Stimulated activated CD8-positive, alpha-beta memory T cell treated with anti-CD3 and anti-CD28 coated beads, Interleukin-7, amount 100 ng/mL, for 1 hour (primary cell): ENCODE results near the gene BCKDHB.

Source experiments
- DNase-seq, 2 donors: peaks; one replicate each; pipeline ENCODE4 v3.0.0-alpha.2; 2020; ENCODE audit warnings: low read depth in 2 of 2

Gene BCKDHB

DNA sequence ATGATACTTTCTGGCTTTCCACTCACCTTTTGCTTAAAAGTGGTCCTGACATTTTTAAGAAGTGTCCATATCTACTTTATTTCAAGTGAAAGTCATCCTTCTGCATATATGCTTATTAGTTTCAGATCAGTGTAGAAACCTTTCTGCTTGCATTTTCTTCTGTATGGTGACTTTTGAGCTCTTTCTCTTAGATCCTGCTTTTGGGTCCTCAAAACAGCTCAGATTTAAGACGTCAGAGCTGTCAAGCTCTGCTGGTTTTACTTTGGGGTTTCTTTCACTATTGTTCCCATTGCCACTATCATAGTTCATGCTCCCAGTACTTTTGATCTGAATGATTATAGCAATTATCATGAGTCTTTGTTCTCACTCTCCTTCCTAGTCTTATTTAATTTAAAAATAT, 41.7 kb downstream of the BCKDHB start:
- DNase-seq: no peak

DNA sequence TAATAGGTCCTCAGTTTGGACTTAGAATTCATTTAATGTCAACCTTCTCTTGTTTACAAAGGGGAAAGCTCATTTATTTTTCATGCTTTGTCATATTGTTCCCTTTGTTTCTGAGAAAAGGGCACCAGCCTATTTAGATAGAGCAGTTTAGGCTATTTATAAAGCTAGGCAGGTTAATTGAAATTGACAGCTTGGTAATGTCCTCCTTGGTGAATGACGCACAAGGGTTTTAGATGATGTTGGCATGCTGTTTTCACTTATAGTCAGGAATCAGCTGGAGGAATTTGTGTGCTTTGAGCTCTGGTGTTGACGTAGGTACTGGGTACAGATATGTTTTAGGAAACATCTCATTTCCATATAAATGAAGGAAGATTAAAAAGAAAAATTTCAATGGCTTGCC, 45.2 kb downstream of the BCKDHB start:
- no peak for DNase-seq

DNA sequence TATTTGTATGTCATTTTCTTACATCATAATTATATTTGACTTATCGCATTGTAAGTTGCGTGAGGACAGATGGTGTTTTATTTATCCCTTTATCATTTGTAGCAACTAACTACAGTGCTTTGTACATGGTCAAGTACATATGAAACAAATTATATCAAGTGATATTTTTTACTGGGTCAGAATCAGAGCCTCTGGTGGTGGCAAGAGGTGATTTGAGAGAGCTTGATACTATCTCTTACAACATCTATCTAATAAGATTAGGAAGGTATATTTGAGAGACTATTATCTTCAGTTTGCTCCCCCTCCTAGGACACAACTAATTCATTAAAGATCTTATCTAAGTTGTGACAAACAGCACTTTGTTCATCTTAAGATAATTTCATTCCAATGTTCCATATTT, 47.7 kb downstream of the BCKDHB start:
- no peak for DNase-seq

DNA sequence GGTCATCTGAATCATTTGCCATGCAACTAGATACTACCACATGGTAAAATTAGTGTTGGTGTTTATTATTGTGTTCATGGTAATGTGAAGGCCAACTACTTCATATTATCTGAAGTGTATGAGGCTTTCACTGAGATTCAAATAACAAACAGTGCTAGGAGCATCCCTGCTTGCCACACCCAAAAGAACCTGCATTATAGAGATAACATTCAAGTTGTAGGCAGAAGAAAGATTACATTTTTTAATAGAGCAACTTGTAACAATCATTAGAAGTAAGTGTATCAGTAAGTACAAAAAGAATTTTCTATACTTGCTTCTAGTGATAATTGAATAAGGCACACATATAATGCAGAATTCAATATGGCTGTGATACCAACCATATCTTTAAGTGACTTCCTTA, 49.8 kb downstream of the BCKDHB start:
- DNase-seq: no peak

DNA sequence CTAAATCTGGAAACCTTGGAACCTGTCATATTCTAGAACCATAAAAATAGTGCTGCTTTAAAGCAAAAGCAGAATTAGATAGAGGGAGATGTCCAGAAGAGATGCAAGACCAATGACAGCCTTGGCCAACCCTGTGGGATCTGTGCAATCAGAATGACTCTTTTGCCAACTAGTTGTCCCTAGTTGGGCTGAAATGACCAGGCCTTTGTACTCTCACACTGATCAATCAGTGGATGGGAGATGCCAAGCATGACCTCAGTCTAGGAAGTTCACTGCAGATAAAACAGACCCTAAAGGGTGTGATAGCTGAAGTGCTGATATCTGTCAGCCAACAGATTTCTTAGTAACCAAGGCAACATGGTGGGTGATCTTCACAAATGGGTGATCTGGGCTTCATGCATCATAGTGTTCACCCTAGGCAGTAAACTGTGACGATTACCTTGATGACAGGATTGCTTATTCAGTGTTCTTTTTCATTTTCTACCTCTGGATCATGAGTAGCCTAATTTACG, 52.1 kb downstream of the BCKDHB start:
- DNase-seq: no peak

DNA sequence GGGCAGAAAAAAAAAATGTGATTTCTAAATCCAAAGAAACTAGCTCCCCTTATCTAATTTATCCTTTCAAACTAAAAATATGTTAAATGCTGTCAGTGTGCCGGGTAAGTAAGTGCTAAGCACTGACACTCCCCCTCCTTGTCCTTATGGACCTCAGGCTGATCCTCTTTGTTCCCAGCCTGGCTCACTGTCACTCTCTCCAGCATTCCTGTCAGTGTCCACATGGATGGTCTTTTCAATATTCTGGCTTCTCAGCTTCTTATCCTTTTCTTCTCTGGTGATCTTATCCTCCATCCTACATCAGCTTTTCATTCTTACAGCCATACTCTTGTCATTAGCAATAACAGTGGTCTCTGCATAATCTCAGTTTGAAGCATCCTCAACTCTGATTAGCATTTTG, 55.0 kb downstream of the BCKDHB start:
- no peak for DNase-seq

DNA sequence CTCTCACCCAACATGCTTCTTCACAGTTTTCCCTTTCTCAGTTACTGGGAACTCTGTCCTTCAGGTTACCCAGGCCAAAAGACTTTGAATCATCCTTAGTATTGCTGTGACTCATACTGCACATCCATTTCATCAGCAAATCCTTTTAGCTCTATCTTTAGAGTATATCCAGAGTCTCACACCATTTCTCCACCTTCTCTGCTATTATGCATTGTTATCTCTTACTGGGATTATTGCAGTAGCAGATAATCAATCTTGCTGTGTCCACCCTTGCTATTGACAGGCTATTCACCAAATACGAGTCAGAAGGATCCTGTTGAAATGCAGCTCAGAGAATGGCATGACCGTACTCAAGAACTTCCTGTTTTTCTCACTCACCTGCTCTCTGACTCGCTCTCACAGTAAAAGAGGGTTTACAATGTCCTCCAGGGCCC, 57.3 kb downstream of the BCKDHB start:
- no peak for DNase-seq

DNA sequence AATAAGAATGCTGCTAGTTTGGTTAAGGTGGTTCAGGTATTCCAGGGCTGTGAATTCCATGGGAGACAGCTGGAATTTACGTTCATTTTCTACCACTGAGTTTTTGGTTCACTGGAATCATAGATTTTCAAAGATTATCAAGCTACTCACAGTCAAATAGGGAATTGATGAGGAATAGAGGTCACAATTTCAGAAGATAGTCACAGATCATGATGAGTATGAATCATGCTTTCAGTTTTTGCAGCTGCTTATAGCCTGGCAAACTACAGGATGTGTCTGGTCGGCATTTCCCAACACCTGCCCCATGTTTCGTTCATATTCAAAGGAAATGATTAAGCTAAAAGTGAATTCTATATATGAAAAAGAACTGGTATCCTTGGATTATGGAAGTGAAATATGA, 58.7 kb downstream of the BCKDHB start:
- DNase-seq: no peak

DNA sequence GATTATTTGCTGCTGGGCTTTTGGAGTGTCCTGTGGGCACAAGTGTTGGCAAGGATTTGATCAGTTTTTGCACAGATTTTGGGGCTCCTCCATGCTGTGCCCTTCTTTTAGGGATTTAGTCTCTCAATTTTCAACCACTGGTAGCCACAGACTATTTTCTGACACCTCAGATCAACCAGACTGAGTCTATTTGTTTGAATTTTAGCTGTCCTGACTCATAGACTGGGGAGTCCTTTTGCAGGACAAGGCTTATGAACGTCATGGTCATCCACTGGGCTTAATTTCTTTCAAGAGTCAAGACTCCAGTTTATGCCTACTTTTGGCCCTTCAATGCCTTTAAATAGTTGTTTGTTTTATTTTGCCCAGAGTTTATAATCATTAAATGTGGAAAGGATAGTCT, 59.3 kb downstream of the BCKDHB start:
- no peak for DNase-seq

DNA sequence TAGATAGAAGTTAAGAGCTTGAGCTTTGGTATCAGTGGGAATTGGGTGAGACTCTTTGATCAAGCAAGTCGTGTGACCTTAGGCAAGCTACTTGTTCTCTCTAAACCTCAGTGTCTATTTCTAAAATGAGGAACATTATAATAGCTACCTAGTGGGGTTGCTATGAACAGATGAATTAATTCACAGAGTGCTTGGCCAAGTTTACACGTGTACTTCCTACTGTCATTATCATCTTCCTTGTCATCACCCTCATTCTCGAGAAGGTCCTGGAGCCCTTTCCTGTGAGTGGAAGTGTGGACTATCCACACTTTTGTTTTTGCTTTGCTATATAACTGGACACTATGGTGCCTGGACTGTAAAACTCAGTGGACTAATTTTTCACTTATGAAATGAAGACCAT, 64.0 kb downstream of the BCKDHB start:
- no peak for DNase-seq

DNA sequence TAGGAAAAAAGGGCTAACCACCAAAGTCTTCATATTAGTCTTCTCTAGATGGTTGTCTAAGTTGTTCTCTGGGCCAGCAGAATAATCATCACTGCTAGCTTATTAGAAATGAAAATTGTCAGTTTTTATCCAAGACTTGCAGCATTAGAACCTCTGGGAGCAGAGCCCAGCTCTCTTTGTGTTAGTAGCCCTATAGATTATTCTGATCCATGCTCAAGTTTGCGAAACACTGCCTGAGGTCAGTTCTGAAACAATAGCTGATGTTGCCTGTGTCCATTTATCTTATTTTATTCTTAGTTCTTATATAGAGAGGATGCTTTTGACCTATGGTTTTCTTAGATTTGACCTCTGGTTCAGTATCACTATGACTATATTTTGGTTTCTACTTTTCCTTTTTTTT, 66.9 kb downstream of the BCKDHB start:
- DNase-seq: no peak

DNA sequence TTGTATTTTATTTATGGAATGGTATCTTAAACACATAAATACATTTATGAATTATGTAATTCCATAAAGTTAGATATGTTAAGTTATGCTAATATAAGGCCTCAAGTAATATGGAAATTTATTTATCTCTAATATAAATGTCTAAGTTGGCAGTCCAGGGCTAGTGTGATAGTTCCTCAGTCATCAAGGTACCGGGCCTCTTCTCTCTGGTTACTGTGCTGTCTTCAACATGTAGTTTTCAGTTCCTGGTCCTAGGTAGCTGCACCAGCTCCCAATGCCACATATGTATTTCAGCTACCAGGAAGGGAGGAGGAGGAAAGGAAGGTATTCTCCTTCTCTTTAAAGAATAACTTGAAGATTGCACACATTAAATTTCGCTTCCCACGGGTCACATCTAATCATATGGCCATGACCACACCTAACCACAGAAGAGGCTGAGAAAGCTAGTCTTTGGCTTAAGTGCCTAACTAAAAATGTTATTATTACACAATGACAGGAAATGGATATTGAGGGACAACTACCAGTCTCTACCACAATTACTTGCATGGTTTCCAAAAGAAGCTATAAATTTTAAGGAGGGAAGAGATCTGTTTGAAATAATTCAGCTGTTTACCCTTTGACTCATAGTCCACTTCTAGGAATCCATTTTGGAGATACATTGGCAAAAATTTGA, 68.6 kb downstream of the BCKDHB start:
- DNase-seq: no peak

DNA sequence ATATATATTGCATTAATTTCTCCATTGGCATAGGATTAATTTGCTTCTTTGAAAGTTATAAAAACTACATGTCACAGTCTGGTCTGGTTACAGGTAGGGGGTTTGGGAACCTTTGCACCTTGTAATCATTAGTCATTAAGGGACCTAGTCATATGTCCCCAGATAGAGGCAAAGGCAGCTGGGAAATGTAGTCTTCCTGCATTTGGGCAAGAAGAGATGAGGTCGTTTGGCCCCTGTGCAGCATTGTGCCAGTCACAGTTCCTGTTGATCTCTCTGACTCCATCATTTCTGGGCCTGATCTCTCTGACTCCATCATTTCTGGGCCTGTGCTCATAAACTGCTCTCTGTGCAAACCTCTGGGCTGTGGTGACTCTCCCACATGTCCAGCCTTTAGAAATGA, 73.2 kb downstream of the BCKDHB start:
- DNase-seq: no peak

DNA sequence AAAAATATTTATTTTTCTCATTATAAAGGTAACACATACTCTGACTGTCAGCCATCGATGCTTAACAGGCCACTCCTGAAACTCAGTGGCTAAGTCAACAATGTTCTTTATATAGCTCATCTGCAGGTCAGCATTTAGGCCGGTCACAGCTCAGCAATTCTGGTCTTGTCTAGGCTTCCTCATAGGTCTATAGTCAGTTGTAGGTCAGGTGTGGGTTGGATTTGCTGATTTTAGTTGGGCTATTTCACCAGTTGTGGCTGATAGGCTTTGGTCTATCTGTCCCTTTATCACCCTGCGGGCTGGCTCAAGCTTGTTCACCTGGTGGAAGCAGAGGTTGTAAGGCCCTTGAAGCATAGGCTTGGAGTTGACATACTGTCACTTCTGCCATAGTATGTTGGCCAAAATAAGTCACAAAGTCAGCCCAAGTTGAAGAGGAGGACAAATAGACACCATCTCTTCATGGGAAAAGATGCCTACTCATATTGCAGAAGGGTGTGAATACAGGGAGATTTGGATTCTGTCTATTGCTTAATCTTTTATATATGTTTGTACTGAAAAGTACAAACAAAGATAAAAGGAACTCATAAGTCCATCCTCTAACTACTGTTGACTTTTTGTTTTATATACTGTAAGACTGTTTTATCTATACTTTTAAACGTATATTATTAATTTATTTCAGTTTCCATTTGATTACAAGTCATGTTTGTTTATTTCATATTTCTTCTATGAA, 75.0 kb downstream of the BCKDHB start:
- DNase-seq: no peak

DNA sequence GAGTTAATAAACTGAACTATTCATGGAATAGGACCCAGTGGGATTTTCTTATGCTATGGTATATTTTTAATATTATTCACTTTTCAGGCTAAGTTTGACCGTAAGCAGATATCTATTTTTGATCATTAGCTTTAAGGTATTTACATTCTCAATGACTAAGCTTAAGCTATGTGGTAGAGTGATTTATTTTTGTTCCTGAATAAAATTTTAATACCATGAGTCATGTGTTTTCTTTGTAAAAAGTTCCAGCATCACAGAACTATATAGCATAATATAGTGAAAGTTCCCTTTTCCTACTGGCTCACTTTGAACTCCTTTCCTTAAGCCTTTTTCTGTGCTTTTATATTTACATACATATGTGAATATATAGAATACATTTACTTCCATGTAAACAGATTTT, 75.8 kb downstream of the BCKDHB start:
- no peak for DNase-seq

DNA sequence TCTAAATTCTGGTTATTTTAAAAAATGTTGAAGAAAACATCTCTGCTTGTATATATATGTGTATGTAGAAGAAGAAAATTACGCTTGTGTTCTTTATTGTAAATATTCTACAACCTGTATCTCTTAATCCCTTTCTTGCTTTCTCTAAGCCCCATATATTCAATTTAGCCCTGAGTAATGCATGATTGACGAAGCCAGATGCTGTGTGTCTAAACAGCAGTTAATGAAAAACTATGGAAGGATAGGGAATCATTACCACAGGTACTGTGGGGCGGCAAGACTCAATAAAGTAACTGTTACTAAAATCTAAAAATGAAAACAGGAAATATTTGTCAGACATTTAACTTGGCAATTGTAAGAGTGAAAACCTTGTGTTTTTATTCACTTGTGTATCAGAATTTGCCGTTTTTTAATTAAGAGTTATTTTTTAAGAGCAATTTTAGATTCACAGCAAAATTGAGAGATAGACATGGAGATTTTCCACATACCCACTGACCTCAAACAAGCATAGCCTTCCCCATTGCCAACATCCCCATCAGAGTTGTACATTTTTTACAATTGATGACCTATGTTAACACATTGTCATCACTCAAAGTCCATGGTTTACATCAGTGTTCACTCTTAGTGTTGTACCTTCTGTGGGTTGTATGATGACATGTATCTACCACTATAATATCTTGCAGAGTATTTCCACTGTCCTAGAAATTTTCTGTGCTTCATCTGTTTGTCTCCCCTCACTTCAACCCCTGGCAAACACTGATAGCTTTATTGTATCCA, 76.7 kb downstream of the BCKDHB start:
- no peak for DNase-seq

DNA sequence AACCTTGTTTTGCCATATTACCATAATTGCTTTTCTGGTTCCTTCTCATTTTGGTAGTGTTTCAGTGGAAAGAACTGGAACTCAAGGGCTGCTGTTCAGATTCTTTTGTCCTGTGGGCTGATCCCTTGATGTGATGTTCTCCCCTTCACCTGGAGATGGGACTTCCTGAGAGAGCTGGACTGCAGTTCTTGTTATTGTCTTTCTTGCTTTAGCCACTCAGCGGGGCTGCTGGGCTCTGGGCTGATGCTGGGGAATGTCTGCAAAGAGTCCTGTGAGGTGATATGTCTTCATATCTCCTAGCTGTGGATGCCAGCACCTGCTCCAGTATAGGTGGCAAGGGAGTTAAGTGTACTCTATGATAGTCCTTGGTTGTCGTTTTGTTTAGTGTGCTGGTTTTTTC, 79.0 kb downstream of the BCKDHB start:
- no peak for DNase-seq

DNA sequence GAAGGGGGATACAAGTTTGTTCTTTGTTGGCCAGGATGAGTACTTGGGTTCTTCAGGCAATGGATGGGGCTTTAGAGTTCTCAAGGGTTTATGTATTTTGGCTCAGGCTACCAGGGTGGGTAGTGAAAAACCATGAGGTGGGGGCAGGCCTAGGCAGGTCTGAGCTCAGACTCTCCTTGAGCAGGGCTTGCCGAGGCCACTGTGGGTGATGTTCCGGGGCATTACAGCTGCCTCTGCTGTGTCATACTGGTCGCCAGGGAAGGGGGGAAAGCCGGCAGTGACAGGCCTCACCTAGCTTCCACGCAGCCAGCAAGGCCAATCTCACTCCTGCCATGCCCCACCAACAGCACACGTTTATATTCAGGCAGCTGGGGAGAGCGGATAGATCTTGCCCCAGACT, 79.6 kb downstream of the BCKDHB start:
- no peak for DNase-seq

DNA sequence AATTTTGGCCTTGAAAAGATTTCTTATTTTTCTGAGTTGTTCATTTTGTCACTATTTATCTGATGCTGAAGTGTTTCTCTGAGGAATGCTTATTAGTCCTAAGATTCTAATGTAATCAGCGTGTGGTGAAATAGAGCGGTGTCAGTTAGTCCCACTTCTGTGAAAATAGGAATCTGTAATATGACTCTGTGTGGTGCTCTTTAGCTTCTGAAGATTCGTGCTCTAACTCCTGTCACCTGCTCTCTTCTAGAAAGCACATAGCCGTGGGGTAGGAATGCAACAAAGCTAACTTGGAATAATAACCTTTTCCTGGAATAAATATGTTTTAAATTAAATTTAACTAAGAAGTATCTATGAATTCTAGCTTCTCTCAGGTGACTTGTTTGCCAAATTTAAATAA, 90.4 kb downstream of the BCKDHB start:
- no peak for DNase-seq

DNA sequence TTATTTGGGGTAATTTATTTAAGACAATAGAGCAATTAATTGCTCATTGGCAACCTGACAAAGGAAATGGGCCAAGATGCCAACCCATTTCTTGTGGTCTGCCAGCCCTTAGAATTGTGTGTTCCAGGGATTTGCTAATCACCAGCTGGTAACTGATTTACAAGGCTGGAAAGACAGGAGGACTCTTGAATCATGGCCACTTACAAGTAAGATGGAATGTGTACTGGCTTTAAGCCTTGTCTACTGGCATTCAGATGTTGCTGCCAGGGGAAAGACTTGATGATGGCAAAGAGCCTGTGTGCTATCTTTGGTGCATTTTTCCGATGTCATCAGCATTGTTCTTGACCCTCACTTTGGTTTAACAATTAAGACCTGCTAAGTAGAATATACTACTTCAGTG, 91.0 kb downstream of the BCKDHB start:
- no peak for DNase-seq

DNA sequence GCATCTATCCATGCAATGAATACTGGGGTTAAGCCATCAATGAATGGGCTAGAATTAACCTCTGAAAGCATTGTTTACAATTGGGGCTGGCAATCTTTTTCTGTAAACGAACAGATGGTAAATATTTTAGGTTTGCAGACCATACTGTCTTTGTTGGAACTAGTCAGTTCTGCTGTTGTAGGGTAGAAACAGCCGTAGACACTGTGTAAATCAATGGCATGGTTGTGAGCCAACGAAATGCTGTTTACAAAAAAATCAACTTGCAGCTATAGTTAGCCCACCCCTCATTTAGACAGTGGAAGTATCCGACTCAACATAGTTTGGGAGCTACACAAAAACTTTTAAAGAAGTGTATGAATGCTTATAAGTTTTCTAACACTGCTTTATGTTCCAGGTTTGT, 91.5 kb downstream of the BCKDHB start:
- DNase-seq: no peak

DNA sequence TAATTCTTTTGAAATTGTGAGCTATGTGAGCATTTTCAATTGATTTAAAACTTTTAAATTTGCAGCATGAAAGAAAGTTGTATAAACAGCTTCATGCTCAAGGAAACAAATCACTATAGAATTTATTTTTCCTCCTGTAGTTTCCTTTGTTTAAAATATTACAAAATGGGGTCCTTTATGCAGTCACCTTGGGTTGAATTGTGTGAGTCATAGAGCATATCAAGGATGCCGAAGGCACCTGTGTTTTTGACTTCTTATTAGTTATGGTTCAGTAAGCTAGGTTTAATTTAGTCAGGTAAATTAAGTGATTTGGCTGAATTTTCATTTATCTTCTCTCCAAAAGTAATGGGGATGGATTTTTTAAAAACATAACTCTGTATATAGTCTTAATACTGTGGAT, 96.8 kb downstream of the BCKDHB start:
- DNase-seq: no peak

DNA sequence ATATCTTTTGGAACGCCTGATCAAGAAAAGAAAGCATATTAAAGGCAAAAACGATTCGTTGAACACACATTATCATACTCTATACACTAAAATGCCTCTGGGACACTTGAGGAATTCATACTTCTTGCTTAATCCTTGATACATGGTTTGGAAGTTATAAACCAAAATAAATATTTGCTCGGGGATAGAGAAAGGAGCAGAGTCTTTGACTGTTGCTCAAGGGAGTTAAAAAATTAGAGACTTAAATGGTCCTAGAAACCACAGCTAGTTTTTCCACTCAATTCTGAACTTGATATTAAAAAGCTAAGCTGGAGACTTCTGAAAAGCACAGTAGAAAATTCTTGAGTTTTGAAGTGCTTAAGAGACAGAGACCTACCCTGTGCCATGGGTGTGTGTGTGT, 98.9 kb downstream of the BCKDHB start:
- no peak for DNase-seq
